ENCODE measurements around the gene PRRT4.

- TF ChIP-seq, protein P1, sequence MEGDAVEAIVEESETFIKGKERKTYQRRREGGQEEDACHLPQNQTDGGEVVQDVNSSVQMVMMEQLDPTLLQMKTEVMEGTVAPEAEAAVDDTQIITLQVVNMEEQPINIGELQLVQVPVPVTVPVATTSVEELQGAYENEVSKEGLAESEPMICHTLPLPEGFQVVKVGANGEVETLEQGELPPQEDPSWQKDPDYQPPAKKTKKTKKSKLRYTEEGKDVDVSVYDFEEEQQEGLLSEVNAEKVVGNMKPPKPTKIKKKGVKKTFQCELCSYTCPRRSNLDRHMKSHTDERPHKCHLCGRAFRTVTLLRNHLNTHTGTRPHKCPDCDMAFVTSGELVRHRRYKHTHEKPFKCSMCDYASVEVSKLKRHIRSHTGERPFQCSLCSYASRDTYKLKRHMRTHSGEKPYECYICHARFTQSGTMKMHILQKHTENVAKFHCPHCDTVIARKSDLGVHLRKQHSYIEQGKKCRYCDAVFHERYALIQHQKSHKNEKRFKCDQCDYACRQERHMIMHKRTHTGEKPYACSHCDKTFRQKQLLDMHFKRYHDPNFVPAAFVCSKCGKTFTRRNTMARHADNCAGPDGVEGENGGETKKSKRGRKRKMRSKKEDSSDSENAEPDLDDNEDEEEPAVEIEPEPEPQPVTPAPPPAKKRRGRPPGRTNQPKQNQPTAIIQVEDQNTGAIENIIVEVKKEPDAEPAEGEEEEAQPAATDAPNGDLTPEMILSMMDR (conservative IDR thresholded peaks at IDR 0.05 in 1 of 2, IDR thresholded peaks at IDR 0.05 in 1 of 2; ENCODE audit: extremely low read depth in 1 of 2, insufficient read depth in 1 of 2, low read depth in 1 of 2, low read length in 2 of 2), result no peak
- TF ChIP-seq EZH2 (IDR thresholded peaks at IDR 0.05; ENCODE audit: borderline replicate concordance, low read length), result no peak
Measured at GRCh38 chr7:128384726-128385125, 23.2 kb upstream of the PRRT4 start.
